SK-N-SH (cell line): ENCODE measurements around the gene ELAVL2.

Source experiments
- CTCF ChIP-seq: fragments of 200-600 bp; sonication (generic); IDR thresholded peaks from 2 replicates; pipeline ENCODE4 v1.6.1; 2017; ENCODE audit warnings: antibody characterized with exemption, mild to moderate bottlenecking, moderate library complexity
- ELF1 ChIP-seq: IDR thresholded peaks from 2 replicates; pipeline ENCODE4 v1.4.0; 2012
- EZH2phosphoT487 ChIP-seq: fragments of 200-600 bp; sonication (generic); IDR thresholded peaks from 2 replicates; pipeline ENCODE4 v1.6.1; 2017; ENCODE audit warnings: low read depth, mixed run types, mild to moderate bottlenecking, antibody characterized with exemption, moderate library complexity, borderline replicate concordance
- MEF2A ChIP-seq: IDR thresholded peaks from 2 replicates; pipeline ENCODE4 v1.4.0; 2012; ENCODE audit warnings: low read depth, borderline replicate concordance
- POLR2AphosphoS5 ChIP-seq: IDR thresholded peaks from 2 replicates; pipeline ENCODE4 v1.6.1; 2012; ENCODE audit warnings: low read depth, low read length
- RCOR1 ChIP-seq: fragments of 150-350 bp; IDR thresholded peaks from 2 replicates; pipeline ENCODE4 v1.6.1; 2017; ENCODE audit warnings: antibody characterized with exemption, low read length
- RFX5 ChIP-seq: IDR thresholded peaks from 2 replicates; pipeline ENCODE4 v1.6.1; 2012; ENCODE audit warnings: mild to moderate bottlenecking, improper control_type of control experiment, low read length

- no peak for TF ChIP-seq MEF2A
- no peak for TF ChIP-seq EZH2phosphoT487
- TF ChIP-seq CTCF, result no peak
- no peak for TF ChIP-seq ELF1
- no peak for TF ChIP-seq RCOR1
- TF ChIP-seq RFX5, result no peak
- TF ChIP-seq POLR2AphosphoS5, result no peak
Observed at GRCh38 chr9:23658376-23659258, 167.4 kb downstream of the ELAVL2 start.
